Lower leg skin (tissue), 4 donors: ENCODE results near the gene ARTN. TPM values are rescaled to one million over a fixed set of nuclear protein-coding genes. Genes with fewer than 3 reads are reported as not detected.

Experiments used
- DNase-seq, 2 donors: peaks; one replicate each; pipeline ENCODE4 v3.0.0-alpha.2; 2019; ENCODE audit warnings: low spot score in 2 of 2
- H3K4me3 ChIP-seq: fragments of 200-600 bp; sonication (generic); 2 replicates; pipeline ENCODE4 v1.5.1; 2017; ENCODE audit warnings: mild to moderate bottlenecking, low read depth; ENCODE audit not compliant: poor library complexity, severe bottlenecking
- POLR2A ChIP-seq, 2 donors: fragments of 450-650 bp; IDR thresholded peaks; one replicate each; pipeline ENCODE4 v1.6.1; 2016 to 2017; ENCODE audit warnings: antibody characterized with exemption in 2 of 2, mild to moderate bottlenecking in 1 of 2, moderate library complexity in 1 of 2
- WGBS, 2 donors: methylation state at CpG; one replicate each; pipeline ENCODE4 v1.1.5; 2018; 5-methylcytosine and 5-hydroxymethylcytosine counted together
- intact Hi-C: fragments of 100-400 bp; cut with DNase I; formaldehyde crosslinking; loops from one replicate; pipeline ENCODE4 v1.15.0; 2023; ENCODE audit warnings: low total_unique reads
- total RNA-seq, 4 donors: library from RNA; depleted of rRNA; stranded (reverse); fragments of >200 nt; gene quantifications; one replicate each; pipeline ENCODE4 v1.1.0, GENCODE V29; 2016
- TF ChIP-seq, protein P1 (sequence below), 3 donors: fragments of 450-650 bp; IDR thresholded peaks; one replicate each; pipeline ENCODE4 v1.5.1; 2016; ENCODE audit warnings: antibody characterized with exemption in 3 of 3, mild to moderate bottlenecking in 3 of 3, moderate library complexity in 2 of 3

Gene ARTN
- total RNA-seq, 4 donors from 2014 or later = 0.63 to 3.6 (median 0.84) TPM

DNA sequence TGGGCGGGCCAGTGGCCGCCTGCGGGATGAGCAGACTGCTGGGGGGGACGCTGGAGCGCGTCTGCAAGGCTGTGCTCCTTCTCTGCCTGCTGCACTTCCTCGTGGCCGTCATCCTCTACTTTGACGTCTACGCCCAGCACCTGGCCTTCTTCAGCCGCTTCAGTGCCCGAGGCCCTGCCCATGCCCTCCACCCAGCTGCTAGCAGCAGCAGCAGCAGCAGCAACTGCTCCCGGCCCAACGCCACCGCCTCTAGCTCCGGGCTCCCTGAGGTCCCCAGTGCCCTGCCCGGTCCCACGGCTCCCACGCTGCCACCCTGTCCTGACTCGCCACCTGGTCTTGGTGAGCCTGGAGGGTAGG, 47.5 kb downstream of the ARTN start:
- DNase-seq = no peak
- WGBS, 2 donors = 36 to 58% methylated on average over 19 to 20 of the region's 20 CpGs
- TF ChIP-seq, protein P1, sequence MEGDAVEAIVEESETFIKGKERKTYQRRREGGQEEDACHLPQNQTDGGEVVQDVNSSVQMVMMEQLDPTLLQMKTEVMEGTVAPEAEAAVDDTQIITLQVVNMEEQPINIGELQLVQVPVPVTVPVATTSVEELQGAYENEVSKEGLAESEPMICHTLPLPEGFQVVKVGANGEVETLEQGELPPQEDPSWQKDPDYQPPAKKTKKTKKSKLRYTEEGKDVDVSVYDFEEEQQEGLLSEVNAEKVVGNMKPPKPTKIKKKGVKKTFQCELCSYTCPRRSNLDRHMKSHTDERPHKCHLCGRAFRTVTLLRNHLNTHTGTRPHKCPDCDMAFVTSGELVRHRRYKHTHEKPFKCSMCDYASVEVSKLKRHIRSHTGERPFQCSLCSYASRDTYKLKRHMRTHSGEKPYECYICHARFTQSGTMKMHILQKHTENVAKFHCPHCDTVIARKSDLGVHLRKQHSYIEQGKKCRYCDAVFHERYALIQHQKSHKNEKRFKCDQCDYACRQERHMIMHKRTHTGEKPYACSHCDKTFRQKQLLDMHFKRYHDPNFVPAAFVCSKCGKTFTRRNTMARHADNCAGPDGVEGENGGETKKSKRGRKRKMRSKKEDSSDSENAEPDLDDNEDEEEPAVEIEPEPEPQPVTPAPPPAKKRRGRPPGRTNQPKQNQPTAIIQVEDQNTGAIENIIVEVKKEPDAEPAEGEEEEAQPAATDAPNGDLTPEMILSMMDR (IDR thresholded peaks at IDR 0.05) = no peak
- no peak for TF ChIP-seq POLR2A (IDR thresholded peaks at IDR 0.05)
- intact Hi-C loops = no loop called here
- no peak overlapping the region for H3K4me3 ChIP-seq

DNA sequence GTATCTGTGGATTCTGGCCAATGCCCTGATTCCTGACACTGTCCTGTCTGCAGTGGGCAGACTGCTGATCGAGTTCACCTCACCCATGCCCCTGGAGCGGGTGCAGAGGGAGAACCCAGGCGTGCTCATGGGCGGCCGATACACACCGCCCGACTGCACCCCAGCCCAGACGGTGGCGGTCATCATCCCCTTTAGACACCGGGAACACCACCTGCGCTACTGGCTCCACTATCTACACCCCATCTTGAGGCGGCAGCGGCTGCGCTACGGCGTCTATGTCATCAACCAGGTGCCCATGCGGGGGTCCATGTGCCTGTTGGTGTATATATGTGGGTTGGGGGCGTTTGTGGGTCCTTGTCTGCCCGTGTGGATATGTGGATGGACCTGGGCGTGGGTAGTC, 48.0 kb downstream of the ARTN start:
- 96% methylated on average over 15 to 17 of the region's 20 CpGs for WGBS, 2 donors
- no peak for DNase-seq
- intact Hi-C loops = no loop called here
- no peak overlapping the region for H3K4me3 ChIP-seq
- TF ChIP-seq, protein P1 (IDR thresholded peaks at IDR 0.05) = no peak
- TF ChIP-seq POLR2A (IDR thresholded peaks at IDR 0.05) = no peak

DNA sequence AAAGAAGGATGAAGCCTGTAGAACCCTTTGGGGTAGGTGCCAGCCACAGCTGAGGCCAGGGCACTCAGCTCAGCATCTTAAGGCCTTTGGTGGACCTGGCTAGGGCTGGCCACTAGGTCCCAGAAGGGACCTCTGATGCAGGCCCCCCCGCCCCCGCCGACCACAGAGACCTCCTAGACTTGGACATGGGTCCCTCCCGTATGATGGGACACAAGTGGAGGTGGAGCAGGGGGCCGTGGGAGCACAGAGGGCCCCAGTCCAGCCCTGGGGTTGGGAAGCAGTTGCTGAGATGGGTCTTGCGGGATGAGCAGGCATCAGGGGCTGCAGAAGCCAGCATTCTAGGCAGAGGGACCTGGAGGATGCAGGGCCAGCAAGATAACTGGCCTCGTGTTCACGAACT, 48.6 kb downstream of the ARTN start:
- TF ChIP-seq, protein P1 (IDR thresholded peaks at IDR 0.05) = no peak
- no peak for TF ChIP-seq POLR2A (IDR thresholded peaks at IDR 0.05)
- no peak for DNase-seq
- intact Hi-C loops = no loop called here

DNA sequence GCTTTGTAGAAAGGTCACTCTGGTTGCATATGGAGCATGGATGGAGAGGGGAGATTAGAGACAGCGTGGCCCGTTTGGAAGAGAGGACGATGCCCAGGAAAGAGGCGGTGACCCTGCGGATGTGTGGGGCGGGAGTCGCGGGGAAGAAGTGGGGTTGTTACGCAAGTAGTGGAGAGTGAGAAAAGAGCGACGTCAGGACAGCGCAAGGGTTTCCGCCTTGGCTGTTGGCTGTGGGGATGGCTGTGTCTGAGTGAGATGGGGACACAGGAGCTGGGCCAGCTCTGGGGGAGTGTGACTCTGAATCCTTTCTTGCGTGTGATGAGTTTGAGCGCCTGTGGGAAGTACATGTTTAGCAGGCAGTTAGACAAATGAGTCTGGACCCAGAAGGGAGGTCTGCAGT, 49.2 kb downstream of the ARTN start:
- H3K4me3 ChIP-seq = no peak overlapping the region
- 82 to 83% methylated on average over 15 of the region's 15 CpGs for WGBS, 2 donors
- TF ChIP-seq, protein P1 (IDR thresholded peaks at IDR 0.05) = no peak
- no peak for TF ChIP-seq POLR2A (IDR thresholded peaks at IDR 0.05)
- DNase-seq = no peak
- intact Hi-C loops = no loop called here

More for the DNA sequence above, 48.6 kb downstream of the ARTN start:
- 89 to 91% methylated on average over 4 to 5 of the region's 8 CpGs for WGBS, 2 donors
- no peak overlapping the region for H3K4me3 ChIP-seq

- 76 to 83% methylated on average over 12 of the region's 12 CpGs for WGBS, 2 donors
- H3K4me3 ChIP-seq = no peak overlapping the region
Observed at GRCh38 chr1:43983253-43983899, 49.8 kb downstream of the ARTN start.

More at GRCh38 chr1:43983253-43983899, 49.8 kb downstream of the ARTN start:
- intact Hi-C loops = no loop called here
- TF ChIP-seq, protein P1 (IDR thresholded peaks at IDR 0.05) = no peak
- TF ChIP-seq POLR2A (IDR thresholded peaks at IDR 0.05) = no peak
- no peak for DNase-seq
